ENCODE data around the gene TMEM106C.

The TMEM106C gene

DNA sequence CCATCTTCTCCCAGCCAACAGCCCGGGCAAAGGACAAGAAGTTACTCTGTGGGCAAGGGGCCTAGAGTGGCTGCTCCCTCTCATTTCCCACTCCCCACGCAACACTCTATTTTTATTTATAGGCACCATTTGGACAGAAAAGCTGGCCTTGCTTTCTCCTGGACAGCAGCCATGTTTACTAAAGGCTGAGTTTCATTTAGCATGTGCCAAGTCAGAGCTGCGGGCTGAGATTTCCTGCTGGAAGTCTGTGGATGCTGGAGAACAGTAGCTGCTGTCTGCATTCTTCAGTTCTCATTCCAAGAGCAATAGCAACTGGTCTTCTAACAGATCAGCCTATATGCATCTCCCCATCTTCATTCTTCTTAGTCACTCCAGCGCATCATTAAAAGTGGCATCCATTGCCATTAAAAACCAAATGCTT lies 32.6 kb downstream of the TMEM106C start:
- DNase-seq (ENCODE audit: low spot score) = no peak

DNA sequence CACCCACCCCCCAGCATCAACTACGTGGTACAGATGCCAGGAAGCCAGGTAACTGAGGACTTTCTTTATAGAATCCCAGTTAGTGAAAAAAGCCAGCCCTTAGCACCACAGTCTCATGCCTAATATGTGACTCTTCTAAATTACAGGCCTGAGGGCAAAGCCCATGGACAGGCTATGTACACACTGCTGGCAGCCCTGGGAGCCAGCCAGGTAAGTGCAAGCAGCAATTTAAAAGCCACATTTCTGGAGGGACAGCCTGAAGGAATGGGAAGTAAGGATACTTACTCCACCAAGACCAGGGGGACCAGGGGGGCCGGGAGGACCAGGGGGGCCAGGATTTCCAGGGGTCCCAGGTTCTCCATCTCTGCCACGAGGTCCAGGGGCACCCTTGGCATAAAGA lies 33.9 kb downstream of the TMEM106C start:
- DNase-seq (ENCODE audit: low spot score) = no peak

DNA sequence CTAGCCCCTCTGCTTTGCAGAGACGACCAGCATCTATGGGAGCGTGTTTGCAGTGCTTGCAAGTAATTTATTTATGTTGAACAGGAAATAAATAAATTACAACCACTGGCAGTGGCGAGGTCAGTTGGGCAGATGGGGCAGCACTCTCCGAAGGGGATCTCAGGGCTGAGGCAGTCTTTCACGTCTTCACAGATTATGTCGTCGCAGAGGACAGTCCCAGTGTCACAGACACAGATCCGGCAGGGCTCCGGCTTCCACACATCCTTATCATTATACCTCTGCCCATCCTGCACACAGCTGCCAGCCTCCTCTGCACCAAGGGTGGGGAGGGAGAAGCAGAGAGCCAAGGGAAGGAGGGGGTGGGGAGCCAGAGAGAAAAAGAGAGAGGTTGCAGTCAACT lies 36.4 kb downstream of the TMEM106C start:
- DNase-seq (ENCODE audit: low spot score) = no peak

DNA sequence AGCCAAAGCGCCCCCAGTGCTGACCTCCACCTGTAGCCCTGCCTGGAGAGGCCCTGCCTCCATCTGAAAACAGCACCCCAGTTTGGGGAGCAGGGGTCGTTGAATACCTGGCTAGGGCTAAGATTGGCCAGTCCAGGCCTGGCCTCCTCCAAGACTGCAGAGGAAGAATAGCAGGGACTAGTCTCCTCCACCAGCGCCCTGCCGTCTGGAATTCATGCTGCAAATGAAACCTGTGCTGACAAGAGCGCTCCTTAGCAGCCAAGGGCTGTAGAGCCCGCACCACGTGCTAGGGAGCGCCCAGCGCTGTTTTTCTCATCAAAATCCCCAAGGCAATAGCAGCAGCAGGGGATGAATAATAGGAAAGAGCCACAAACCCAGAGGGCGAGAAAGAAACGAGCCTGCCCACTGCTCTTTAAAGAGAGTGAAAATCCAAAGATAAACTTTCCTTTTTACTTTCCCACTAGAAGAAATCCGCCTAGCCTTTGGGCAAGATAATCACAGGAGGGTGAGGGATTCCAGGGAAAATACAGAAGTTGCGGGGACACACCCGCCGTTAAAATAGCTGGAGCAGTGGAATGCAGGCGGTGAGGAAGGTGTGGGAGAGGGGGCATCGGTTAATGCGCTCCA lies 37.6 kb downstream of the TMEM106C start:
- no peak for DNase-seq (ENCODE audit: low spot score)

DNA sequence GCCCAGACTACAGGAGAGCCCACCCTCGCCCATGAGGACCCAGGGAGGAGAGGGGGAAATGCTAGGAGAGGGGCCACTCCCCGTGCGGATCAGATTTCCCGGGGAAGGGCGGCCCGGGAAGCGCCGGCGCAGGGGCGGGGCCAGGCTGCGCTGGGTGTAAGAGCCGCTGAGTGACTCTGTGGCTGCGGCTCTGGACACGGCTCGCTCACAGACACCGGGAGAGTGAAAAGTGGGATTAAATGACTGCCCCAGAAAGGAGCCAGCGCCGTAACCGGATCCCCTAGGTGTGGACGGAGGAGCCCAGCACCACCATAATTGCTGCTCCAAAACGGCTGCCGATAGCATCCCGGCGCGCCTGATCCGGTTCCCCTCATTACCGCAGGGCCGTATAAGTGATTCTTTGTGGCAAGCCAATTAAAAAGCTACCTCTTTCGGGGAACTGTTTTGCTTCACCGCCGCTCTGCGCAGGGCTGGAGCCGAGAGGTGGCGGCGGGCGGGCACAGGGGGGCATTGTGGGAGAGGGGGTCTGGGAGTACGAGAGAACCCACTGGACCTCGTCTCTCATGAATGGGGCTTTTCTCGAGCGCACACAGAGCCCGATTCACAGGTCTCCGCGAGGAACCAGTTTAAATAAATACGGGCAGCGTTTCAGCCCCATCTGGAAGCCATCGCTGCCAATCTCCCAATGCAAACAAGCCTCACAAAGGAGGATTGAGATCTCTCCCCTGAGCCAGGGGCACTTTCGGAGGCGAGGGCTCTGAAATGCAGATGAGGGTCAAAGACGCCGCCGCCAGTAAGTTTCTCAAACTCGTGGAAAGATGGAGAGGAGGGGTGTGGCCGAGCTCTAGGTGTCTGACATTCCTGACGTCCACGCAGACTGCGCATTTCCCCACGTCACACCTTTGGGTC lies 38.4 kb downstream of the TMEM106C start:
- no peak for DNase-seq (ENCODE audit: low spot score)

DNA sequence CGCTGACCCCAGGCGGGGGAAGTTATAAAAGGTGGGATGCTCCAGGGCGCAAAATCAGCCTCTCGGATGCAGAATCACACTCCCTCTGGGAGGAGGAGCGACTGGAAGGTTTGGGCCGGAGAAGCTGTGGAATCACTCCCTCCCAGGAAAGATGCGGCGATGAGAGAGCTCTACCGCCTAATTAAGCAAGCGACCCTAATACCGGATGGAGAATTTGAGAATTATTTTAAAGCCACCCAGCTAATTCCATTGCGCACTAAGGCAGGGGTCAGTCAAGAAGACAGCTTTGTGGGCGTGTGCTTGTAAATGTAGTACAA lies 39.0 kb downstream of the TMEM106C start:
- DNase-seq (ENCODE audit: low spot score) = no peak

DNA sequence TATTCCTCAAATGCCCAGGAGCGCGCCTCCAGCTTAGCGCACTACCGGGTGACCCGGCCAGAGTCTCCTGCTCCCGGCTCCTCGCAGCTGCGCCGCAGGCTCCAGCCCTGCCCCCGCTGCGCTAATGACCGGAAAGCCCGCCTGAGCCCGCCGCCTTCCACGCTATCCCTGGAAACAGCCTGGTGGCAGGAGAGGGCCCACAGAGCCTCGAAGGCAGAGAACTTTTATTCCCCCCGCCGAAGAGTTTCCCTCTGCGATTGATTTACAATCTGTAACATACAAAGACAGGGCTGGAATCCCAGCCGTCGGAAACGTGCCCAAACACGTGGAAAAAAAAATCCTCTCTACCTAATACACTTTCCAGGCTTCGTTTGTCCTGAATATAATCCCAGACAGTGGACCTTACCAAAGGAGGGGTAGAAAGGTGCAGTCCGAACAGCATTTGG lies 39.4 kb downstream of the TMEM106C start:
- DNase-seq (ENCODE audit: low spot score) = no peak

DNA sequence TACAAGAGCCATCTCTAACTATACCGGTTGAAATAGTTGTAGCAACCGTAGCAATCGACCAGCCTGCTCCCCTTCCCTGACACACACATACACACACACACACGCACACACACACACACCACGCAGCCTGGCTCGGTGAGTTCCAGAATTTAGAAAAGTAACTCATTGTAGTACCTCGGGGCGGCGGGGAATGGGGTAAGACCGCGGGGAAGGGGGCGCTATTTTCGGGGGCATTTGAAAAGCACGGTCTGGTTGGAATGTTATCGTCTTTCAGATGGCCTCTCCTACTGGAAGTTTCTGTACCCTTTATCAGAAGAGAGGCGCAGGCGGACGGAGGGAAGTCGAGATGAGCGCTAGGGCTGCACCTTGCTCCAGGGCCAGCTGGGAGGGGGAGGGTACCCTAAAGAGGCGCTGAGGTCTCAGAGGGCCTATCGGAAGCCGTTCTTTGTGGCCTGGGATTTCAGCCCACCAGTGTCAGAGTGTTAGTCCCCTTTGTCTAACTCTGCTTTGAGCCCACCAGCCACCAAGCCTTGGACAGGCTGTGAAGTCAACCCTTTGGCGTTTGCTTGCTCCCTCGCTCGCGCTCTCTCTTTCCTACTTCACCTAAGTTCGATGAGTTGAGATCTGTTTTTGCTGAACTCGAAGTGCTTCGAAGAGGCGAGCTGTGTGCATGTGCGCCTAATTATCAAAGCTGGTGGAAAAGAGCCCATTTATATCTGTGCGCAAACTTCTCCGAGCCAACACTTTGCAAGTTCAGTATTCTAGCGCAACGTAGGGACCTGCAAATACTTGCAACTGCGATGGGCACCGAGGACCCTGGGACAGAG lies 40.0 kb downstream of the TMEM106C start:
- no peak for DNase-seq (ENCODE audit: low spot score)

DNA sequence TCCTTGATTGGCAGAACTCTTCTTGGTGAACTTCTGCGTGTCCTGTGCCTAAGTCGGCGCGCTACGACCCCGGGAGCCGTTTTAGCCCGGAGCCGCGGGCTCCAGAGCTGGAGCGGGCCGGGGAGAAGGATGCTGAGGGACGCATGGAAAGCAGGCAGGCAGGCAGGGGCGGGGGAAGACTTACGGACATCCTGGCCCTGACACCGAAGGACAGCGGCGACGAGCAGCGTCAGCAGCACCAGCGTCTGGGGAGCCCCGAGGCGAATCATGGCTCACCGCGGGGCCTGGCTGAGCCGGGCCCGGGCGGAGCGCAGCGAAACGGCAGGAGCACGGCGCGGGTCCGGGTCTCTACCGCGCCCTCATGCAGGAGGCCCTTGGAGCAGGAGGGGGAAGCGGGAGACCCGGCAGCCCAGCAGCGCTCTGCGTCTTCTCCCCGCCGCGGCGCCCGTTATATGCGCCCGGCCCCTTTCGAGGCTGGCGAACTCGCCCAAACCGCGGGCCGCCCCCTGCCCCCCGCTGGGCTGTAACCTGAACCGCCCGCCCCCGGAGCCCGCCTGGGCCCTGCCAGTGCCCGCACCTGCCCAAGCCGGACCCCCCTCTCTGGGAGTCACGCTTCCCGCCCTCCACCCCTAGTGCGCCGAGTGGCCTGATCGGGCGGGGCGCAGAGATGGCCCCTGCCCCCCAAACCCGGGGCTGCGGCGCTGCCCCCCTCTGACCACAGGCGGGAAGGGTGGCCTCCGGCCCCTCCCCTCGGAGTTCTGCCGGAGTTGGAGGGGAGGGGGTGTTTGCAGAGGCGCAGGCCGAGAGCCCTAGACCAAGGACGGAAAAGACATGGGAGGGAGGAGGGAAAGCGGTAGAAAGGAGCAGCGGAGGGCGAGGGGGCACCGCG lies 40.9 kb downstream of the TMEM106C start, which contains the start of gene COL2A1:
Gene COL2A1, minus strand, starts transcription at position 424 of the 889 bp plus-strand sequence. Its CDS starts 155 bp downstream, at position 269.
- DNase-seq (ENCODE audit: low spot score) = no peak

DNA sequence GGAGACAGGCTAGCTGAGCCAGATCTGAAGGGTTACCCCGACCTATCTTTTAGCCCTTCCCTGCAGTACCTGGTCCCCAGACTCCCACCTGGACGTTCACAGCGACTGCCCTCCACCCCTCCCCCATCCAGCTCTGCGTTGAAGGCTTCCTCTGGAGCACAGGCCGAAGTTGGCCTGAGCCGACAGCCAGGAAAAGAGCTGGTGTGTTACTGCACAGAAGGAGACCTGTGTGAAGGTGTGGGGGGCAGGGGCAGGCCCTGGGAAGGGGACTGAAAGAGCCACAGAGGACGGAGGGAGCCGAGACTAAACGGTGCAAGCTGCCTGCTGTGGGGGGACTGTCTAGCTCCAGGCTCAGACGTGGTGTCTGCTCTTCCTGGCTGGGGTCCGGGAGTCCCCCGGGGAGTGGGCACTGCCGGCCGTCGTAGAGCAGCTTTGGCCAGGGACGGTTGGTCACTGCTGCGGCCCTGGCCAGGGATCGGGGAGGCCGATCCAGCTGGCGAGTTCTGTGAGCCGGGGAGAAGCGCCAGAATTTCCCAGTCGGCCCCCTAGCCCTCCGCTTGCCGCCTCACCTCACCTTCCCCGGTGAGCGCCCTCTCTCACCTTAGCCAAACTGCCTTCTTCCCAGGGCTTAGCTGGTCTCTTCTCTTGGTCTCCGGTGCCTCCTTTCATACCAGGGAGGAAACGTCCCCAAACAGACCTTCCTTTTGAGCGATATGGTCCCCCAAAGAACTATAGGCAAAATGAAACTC lies 41.8 kb downstream of the TMEM106C start:
- no peak for DNase-seq (ENCODE audit: low spot score)

DNA sequence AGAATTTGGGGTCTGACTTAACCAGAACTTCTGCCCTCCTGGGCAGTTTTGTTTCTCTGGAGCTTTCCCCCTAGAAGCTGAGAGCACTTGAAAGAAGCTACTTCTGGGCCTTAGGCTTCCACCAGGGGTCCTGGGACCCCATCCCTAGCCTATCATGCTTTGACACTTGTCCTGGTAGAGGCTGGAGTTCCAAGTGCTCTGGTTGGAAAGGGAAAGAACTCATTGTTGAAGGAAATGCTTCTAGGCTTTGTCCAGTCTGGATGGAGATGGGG lies 42.3 kb downstream of the TMEM106C start:
- DNase-seq (ENCODE audit: low spot score) = no peak

DNA sequence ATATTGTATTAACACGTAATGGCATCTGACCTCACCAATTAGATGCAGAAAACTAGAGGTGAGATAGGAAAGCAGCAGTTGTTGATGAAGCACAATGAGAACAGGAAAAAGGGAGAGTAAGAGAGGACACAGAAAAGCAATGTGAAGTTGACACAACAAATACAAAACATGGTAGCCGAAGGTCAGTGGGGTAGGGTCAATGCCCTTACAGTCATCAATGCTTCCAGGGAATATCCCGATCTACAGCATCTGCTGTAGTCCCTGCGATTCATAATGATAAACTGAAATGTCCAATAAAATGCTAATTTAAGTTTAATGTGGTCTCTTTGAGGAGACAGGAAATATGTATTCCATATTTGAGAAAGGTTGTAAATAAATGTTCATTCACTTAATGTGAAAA lies 43.8 kb downstream of the TMEM106C start:
- DNase-seq (ENCODE audit: low spot score) = no peak

DNA sequence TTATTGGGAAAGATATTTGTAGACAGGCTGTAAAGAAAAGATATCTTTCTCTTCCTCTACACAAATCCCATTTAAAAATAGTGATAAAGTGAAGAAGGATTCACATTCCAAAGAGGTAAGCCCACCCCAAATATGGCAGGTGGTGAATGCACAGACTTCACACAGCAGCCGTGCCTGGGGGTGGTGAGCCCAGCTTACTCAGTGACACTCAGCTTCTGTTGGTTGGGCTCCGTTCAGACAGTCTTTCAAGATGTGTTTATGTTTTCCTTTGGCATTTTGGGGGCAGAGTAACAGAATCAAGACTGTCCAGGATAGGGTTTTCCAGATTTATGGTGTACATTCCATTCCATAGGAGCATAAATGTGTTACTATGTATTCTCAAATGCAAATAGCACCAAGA lies 45.0 kb downstream of the TMEM106C start:
- DNase-seq (ENCODE audit: low spot score) = no peak

DNA sequence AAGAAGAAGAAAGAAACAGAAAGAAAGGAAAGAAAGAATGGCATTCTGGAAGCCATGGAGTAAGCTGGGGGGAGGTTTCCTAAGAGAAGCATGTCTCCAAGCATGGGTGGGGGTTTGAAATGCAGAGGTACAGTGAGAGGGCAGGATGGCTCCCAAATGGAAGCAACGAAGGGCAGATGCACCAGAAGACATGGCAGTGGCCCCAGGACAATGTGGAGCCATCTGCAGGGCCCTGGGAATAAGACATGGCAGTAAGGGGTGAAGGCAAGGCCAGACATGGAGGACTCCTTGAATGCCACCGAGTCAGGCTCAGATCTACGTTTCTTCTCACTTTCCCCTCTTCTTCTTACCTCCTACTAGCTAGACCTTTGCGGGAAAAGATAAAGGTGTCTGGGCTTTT lies 45.6 kb downstream of the TMEM106C start:
- DNase-seq (ENCODE audit: low spot score) = no peak

DNA sequence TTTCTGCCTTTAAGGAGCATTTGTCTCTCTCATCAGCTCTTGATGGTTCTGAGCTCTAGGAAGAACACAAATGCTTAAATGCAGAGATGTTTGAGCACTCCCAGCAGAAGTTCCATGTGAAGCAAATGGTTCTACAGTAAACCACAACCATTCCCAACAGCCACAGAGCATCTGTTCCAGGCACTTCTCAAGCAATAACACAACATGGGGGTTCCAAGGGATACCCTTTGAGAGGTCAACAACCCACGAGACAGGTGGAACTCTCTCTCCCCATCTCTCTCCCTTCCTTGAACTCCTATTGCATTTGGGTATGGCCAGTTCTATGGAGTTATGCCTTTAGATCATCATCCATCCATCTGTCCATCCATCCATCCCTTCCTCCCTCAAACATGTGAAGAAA lies 46.1 kb downstream of the TMEM106C start:
- no peak for DNase-seq (ENCODE audit: low spot score)

DNA sequence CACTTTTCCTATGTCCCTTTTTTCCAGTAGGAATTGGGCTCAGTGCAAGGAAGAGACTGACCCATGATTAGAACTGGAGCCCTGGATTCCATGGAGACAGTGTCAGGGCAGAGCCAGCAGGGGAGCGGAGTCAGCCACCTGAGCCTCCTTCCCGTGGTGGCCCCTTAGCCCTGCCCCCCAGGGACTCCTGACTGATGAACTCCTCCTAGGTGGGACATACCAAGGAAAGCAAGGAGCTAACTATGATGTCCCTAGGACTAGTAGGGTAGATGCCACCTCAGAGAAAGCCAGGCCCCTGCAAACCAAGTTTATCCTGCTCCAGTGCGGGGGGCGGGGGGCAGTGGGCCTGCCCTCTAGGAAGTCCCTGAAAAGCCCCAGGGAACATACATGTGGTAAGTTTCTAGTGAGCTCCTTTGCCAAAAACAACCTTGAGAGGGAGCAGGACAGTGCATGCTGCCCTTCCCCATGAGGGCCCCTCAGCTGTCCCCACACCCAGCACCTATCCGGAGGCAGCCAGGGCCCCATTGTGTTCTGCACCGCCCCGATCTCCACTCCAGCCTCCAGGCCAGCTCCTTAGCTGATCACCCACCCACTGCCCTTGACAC lies 47.1 kb downstream of the TMEM106C start:
- DNase-seq (ENCODE audit: low spot score) = no peak

DNA sequence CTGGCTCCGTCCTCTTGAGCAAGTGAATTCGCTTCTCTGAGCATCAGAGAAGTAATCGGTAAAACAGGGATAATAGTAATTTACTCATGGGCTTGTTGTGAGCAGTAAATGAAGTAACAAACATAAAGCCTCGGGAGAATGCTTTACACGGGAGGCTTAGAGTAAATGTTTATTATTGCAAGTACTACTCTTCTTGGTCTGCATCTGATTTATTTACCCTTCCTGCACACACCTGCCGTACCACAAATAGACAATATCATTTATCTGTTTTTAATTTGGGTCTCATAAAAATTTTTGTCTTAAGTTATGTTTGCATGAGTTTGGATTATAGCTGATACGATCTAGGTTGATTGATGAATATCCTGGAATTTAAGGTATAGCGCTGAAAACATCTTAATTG lies 48.7 kb downstream of the TMEM106C start:
- no peak for DNase-seq (ENCODE audit: low spot score)

DNA sequence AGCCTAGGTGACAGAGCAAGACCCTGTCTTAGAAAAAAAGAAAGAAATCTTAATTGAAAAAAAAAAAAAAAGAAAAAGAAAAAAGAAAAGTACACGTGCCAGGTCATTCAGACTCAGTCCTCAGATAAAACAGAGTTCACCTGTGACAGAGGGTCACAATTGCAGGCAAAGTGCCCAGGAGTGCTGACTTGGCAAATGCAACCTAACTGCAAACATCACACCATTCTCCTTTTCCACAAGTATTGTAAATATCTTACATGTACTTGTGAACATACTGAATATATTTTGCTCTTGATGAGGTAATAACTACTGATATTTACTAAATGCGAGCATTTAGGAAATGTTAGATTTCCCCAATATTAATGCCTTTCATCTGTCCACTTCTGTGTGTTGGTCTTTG lies 49.9 kb downstream of the TMEM106C start:
- no peak for DNase-seq (ENCODE audit: low spot score)

DNA sequence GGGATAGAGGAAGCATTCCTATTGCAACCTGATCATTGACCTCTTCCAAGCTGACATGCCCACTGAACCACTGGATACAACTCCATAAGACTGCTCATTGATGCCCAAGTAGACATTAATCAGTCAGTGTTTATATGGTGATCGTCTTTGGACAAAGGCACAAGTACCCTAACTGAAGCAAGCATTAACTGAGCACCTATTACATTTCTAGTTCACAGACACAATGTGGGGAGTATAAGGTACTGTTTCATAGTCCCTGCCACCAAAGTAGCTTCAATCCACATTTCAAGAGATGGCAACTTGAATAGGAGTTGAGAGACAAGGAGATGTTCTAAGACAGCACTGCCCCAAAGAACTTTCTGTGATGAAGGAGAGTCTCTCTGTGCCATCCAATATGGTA lies 51.7 kb downstream of the TMEM106C start:
- no peak for DNase-seq (ENCODE audit: low spot score)

DNA sequence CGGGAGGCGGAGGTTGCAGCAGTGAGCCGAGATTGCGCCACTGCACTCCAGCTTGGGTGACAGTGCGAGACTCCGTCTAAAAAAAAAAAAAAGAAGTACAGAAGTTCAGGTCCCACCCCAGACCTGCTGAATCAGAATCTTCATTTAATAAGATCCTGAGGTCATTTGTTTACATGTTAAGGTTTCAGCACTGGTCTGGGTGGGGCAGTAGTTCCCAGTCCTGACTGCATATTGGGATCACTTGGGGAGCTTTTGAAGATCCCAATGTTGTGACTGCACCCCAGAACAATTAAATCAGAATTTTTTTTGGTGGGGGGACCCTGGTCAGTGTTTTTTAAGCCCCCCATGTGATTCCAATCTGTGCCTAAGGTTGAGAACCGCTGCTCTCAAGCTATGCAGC lies 52.6 kb downstream of the TMEM106C start:
- DNase-seq (ENCODE audit: low spot score) = no peak

All from activated CD4-positive, alpha-beta T cell treated with anti-CD3 and anti-CD28 coated beads, Interleukin-2, Interleukin-4, amounts not matched to agents 100 ng/mL and 50 ng/mL, durations not matched to agents 16 hours and 8 hours (primary cell).